GM21390 (cell line): Measurements from ENCODE around the gene PCSK4.
"Not testable (repeated sequence)": the region's sequence is repeated elsewhere in the genome, so short reads cannot be mapped to it uniquely, and the experiment has no call there.

ENCODE experiments used
- ATAC-seq: cut with Tn5 transposase; IDR thresholded peaks from one replicate; pipeline ENCODE4 v1.9.1; 2021; ENCODE audit not compliant: unreplicated experiment

Gene PCSK4

DNA sequence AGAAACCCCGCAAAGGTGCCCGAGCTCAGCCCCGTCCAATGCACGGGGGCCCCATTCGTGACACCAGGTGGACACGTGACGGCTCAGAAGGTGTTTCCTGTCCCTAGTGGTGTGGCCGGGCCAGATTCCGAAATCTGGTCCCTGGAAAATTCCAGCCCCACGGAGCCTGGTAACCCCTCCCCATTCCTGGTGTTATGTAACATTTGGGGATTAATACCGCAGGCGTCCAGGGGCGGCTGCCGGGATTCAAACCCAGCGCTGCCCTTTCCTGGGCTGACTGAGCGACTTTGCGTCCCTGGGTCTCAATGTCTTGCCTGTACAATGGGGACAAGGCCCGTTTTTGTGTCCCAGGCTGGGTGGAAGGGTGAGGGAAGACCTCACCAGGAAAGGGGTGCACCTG, 32.7 kb upstream of the PCSK4 start:
- ATAC-seq, result no peak

- no peak for ATAC-seq
Observed at GRCh38 chr19:1522061-1522460, 31.9 kb upstream of the PCSK4 start.

GRCh38 chr19:1521636-1522035, 31.5 kb upstream of the PCSK4 start:
- ATAC-seq, result no peak

DNA sequence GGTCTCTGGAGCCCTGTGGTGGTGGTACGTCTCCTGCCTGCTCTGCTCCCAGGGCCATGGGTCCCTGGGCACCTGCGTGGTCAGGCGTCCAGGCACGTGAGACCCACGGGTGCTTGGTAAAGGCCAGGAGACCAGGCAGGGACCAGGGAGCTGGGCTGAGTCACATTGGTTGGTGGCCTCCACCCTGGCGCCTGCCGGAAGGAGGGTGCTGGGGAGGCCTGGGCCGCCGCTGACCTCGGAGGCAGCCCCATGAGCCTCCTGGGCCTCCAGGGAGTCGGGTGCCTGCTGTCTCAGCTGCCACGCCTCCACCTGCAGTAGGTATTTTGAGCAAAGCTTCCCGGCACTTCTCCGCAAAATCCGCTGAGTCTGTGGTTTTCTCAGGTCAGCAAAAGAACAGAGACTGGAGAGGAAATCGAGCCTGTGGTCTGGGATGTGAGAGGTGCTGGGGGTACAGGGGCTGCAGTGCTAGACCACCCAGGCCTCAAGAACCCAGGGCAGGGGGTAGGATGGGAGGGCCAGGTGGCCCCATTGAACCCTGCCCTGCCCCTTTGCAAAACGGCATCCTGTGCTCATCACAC, 30.1 kb upstream of the PCSK4 start:
- no peak for ATAC-seq

- ATAC-seq, result not testable (repeated sequence)
Observed at GRCh38 chr19:1519802-1520201, 29.7 kb upstream of the PCSK4 start.

GRCh38 chr19:1518471-1518870, 28.3 kb upstream of the PCSK4 start:
- ATAC-seq, result no peak

DNA sequence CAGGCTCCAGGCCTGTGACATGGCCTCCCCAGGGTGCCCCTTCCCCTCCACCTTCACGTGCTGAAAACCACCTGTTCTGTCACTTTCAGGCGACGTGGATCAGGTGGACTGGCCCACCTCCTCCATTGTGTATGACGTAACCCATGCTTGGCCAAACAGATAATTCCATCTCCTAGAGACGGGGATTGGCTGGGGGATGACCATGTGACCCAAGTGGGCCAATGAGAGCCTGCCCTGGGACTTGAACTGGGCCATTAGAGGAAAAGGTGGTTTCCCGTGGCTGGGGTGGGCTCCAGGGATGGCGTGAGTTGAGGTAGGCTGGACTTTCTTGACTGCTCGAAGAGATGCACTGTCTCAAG, 26.2 kb upstream of the PCSK4 start:
- ATAC-seq, result no peak

GRCh38 chr19:1514986-1515721, 25.0 kb upstream of the PCSK4 start:
- ATAC-seq, result no peak

- ATAC-seq, result no peak
Observed at GRCh38 chr19:1514295-1514661, 24.1 kb upstream of the PCSK4 start.

DNA sequence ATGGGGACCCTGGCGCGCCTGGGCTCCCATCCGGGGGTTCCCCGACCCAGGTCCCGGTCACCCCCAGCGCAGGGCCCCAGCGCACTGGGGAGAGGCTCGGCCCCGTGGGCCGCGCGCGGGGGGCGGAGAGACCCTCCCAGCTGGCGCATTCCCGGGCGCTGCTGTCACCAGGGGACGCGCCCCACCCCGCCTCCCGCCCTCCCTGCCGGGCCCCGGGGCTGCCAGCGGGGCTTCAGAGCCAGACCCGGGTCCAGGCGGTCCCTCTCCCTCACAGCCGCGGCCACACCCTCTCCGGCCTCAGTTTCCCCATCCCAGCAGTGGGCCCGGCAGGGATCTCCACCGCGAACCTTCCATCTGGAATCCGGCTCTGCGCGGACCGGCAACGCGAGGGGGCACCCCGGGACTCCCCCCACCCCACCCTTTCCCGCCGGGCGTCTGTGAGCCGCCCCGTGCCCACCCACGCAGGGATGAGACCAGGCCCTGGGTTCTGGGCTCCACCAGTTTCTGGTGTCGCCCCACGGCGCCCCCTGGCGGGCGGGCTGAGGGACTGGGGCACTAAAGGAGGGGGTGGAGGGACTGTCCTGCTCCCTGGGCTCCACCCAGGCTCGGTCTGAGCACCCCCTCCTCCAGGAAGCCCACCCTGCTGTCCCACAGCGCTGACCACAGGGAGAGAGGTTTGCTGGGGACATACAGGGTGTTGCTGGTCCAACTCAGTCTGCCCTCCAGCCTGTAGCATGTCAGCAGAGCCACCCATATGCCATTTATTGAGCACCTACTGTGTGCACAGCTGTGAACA, 23.5 kb upstream of the PCSK4 start:
- ATAC-seq, result no peak

- no peak for ATAC-seq
Observed at GRCh38 chr19:1512671-1513498, 22.7 kb upstream of the PCSK4 start, which contains the start of gene ADAMTSL5. ADAMTSL5 (minus strand) TSS chr19:1513019; CDS start chr19:1510943, 2,076 bp downstream.

GRCh38 chr19:1511318-1512317, 21.5 kb upstream of the PCSK4 start:
- ATAC-seq, result no peak

- ATAC-seq, result no peak
Observed at GRCh38 chr19:1510807-1511206, 20.7 kb upstream of the PCSK4 start.

DNA sequence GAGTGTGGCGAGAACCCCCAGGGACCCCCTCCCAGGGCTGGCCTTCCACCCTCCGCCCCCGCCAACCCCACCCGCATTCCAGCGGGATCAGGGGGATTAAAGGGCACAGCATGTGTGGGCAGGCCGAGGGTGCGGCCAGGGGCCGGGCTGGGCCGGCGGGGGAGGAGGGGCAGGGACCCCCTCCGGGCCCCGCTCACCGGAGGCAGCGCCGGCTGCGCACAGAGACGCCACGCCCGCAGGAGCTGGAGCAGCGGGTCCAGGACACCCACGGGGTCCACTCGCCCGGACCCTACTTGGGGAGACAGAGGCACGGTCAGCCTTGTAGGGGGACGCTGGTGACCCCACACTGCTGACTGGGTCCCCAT, 20.3 kb upstream of the PCSK4 start:
- ATAC-seq, result no peak

DNA sequence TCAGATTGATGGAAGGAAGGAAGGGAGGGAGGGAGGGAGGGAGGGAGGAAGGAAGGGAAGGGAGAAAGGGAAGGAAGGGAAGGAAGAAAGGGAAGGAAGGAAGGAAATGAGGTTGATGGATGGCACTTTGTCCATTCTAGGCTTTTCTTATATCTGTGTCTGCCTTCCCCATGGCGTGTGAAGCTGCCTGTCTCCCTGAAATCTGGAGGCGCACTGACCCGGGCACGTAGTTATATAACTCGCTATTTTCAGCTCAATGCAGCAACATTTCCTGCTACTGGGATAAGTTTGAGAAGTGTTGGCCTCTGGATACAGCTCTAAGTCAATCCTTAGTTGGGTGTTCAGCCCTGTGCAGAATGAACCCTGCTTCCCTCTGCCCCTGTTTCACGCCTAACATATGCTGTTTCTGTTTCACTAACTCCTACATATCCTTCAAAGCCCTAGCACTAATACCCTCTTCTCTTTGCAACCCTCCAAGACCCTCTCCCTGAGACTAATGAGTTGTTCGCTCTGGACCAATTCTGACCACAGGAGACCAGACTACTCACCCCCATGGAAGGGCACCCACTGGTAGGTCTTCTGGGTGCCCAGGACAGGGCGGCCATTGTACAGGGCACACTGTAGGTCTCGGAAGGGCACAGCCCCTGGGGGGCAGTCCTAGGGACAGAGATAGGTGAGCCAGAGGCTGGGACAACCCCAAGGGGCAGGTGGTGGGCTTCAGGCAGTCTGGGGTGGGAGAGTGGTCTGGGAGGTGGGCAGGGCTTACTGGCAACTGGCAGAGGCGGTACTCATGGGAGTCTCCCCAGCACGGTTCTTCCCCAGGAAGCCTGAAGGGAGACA, 19.7 kb upstream of the PCSK4 start:
- no peak for ATAC-seq

GRCh38 chr19:1508507-1508856, 18.3 kb upstream of the PCSK4 start:
- no peak for ATAC-seq

DNA sequence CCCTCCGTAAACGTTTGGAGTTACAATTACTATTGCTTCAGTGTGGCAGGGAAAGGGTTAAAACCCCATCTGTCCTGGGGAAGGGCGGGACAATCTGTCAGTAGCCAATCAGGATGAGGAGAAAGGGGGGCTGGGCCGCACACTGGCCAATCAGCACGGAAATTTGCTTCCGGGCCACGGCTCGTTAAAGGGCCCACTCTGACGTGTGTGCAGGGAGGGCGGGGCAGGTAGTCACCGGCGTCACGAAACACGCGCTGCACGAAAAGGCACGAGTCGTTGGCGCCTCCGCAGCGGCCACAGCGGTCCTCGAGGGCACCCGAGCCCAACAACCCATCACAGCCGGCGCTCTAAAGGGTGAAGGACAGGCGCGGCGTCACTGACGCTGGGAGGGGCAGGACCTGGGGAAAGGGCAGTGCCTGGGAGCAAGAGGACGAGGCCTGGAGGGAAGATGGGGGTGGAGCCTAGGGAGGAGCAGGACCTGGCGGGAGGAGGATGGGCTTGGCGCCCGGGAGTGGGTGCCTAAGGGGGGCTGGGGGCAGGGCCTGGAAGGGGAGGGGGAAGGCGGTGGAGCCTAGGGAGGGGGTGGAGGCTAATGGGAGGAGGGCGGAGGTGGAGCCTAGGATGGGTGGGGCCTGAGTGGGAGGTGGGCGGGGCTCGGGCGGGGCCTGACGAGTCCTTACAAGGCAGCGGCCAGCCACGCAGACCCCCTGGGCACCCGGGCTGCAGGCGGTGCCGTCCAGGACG, 17.8 kb upstream of the PCSK4 start:
- no peak for ATAC-seq

GRCh38 chr19:1507192-1507660, 17.1 kb upstream of the PCSK4 start:
- ATAC-seq, result no peak
